ENCODE data around the gene PLCD3. TPM values are rescaled to one million over a fixed set of nuclear protein-coding genes. Genes with fewer than 3 reads are reported as not detected.

The PLCD3 gene
- total RNA-seq, 4 donors from 2014 or later = 50.4 to 147 (median 81.8) TPM

GRCh38 chr17:45096926-45097325, 35.4 kb downstream of the PLCD3 start:
- Histone ChIP-seq H3K27ac (peak overlapping the region in 3 of 4 donors; percentile 30 to 88 (median 85)), H3K9me3 (no peaks in the 10 kb centered on the region), H3K4me1 (peaks cover 8 to 76% (median 36%) of the 10 kb centered on the region in 3 donors), H3K36me3 (peaks cover 0 to 79% of the 10 kb centered on the region in 2 donors), H3K4me3 (no peak overlapping the region), H3K27me3 (no peaks in the 10 kb centered on the region)
- TF ChIP-seq CTCF (IDR thresholded peaks at IDR 0.05) (no peak), POLR2AphosphoS5 (IDR thresholded peaks at IDR 0.05) (no peak), POLR2A (IDR thresholded peaks at IDR 0.05) (no peak), EP300 (IDR thresholded peaks at IDR 0.05) (no peak)
- 33 to 60% methylated on average over 1 of the region's 11 CpGs for WGBS, 2 donors (ENCODE audit: low coverage in 1 of 2)
- no peak for ATAC-seq

GRCh38 chr17:45096141-45096540, 36.2 kb downstream of the PLCD3 start:
- TF ChIP-seq CTCF (IDR thresholded peaks at IDR 0.05) (peak in 3 of 4 experiments; percentile 46 to 64 (median 55)), EP300 (IDR thresholded peaks at IDR 0.05) (no peak)
- H3K4me1 ChIP-seq = peaks cover 8 to 84% (median 41%) of the 10 kb centered on the region in 3 donors
- H3K4me3 ChIP-seq = no peak overlapping the region
- H3K27me3 ChIP-seq = no peaks in the 10 kb centered on the region
- H3K9me3 ChIP-seq = no peaks in the 10 kb centered on the region
- H3K27ac ChIP-seq = peak overlapping the region in 3 of 4 donors; percentile 30 to 88 (median 85)
- no peak for ATAC-seq
- peaks cover 0 to 79% of the 10 kb centered on the region in 2 donors for H3K36me3 ChIP-seq
- WGBS, 2 donors (ENCODE audit: low coverage in 1 of 2) = 63 to 88% methylated on average over 2 to 3 of the region's 3 CpGs

GRCh38 chr17:45093444-45094110, 38.7 kb downstream of the PLCD3 start:
- Histone ChIP-seq H3K27me3 (no peaks in the 10 kb centered on the region), H3K9me3 (no peaks in the 10 kb centered on the region), H3K27ac (peak overlapping the region; percentile 77 to 94 (median 86)), H3K4me1 (peaks cover 8 to 82% (median 32%) of the 10 kb centered on the region in 3 donors), H3K4me3 (no peak overlapping the region), H3K36me3 (peaks cover 0 to 85% of the 10 kb centered on the region in 2 donors)
- TF ChIP-seq EP300 (IDR thresholded peaks at IDR 0.05) (no peak), POLR2AphosphoS5 (IDR thresholded peaks at IDR 0.05) (peak; percentile 88)
- whole genome bisulfite sequencing, 2 donors (ENCODE audit: low coverage in 1 of 2) = 23% methylated on average over 3 to 4 of the region's 13 CpGs
- ATAC-seq = peak; percentile 76

GRCh38 chr17:45092911-45093430, 39.3 kb downstream of the PLCD3 start:
- peaks cover 0 to 85% of the 10 kb centered on the region in 2 donors for H3K36me3 ChIP-seq
- peak overlapping the region; percentile 77 to 94 (median 86) for H3K27ac ChIP-seq
- TF ChIP-seq POLR2AphosphoS5 (IDR thresholded peaks at IDR 0.05) (peak; percentile 96), CTCF (IDR thresholded peaks at IDR 0.05) (no peak), EP300 (IDR thresholded peaks at IDR 0.05) (no peak), POLR2A (IDR thresholded peaks at IDR 0.05) (no peak)
- H3K27me3 ChIP-seq = no peaks in the 10 kb centered on the region
- peak; percentile 96 for ATAC-seq
- 0 to 40% methylated on average over 1 to 2 of the region's 6 CpGs for WGBS, 2 donors (ENCODE audit: low coverage in 1 of 2)
- H3K9me3 ChIP-seq = no peaks in the 10 kb centered on the region
- no peak overlapping the region for H3K4me3 ChIP-seq
- peaks cover 8 to 82% (median 26%) of the 10 kb centered on the region in 3 donors for H3K4me1 ChIP-seq

- TF ChIP-seq EP300 (IDR thresholded peaks at IDR 0.05) (no peak), POLR2AphosphoS5 (IDR thresholded peaks at IDR 0.05) (no peak), POLR2A (IDR thresholded peaks at IDR 0.05) (no peak), CTCF (IDR thresholded peaks at IDR 0.05) (no peak)
- H3K4me1 ChIP-seq = peaks cover 8 to 83% (median 25%) of the 10 kb centered on the region in 3 donors
- H3K4me3 ChIP-seq = no peak overlapping the region
- no peaks in the 10 kb centered on the region for H3K9me3 ChIP-seq
- H3K36me3 ChIP-seq = peaks cover 0 to 85% of the 10 kb centered on the region in 2 donors
- no peaks in the 10 kb centered on the region for H3K27me3 ChIP-seq
- ATAC-seq = no peak
- WGBS, 2 donors (ENCODE audit: low coverage in 1 of 2) = 20 to 93% methylated on average over 1 to 8 of the region's 11 CpGs
- peak overlapping the region; percentile 62 to 94 (median 86) for H3K27ac ChIP-seq
Observed at GRCh38 chr17:45091778-45092425, 40.4 kb downstream of the PLCD3 start.

Data from gastroesophageal sphincter (tissue), 4 donors.